ENCODE measurements around the gene ALKBH3.

DNA sequence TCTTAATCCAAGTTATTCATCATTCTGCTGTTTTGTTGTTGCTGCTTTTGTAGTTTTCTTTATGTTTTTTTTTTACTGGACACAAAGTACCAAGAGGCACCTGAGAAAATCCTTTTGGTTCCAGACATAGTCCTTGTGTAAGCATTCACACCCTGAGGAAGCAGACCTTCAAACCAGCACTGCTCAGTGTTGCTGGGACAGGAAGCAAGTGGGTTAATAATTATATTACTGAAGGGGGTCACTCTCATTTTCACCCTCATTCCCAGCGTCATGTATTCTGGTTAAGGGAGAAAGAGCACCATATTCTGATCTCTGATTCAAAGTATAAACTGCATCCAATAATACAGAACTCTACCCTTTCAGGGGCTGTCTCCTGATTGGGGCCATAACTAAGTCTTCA, 5.9 kb upstream of the ALKBH3 start:
- no peak for TF ChIP-seq POLR2A (IDR thresholded peaks at IDR 0.05)
- TF ChIP-seq, protein P1, sequence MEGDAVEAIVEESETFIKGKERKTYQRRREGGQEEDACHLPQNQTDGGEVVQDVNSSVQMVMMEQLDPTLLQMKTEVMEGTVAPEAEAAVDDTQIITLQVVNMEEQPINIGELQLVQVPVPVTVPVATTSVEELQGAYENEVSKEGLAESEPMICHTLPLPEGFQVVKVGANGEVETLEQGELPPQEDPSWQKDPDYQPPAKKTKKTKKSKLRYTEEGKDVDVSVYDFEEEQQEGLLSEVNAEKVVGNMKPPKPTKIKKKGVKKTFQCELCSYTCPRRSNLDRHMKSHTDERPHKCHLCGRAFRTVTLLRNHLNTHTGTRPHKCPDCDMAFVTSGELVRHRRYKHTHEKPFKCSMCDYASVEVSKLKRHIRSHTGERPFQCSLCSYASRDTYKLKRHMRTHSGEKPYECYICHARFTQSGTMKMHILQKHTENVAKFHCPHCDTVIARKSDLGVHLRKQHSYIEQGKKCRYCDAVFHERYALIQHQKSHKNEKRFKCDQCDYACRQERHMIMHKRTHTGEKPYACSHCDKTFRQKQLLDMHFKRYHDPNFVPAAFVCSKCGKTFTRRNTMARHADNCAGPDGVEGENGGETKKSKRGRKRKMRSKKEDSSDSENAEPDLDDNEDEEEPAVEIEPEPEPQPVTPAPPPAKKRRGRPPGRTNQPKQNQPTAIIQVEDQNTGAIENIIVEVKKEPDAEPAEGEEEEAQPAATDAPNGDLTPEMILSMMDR (IDR thresholded peaks at IDR 0.05 in 4 of 5, conservative IDR thresholded peaks at IDR 0.05 in 1 of 5) = no peak

Data from gastrocnemius medialis (tissue), 4 donors.